Hepatocyte (in vitro differentiated cells): ENCODE data around the gene PLA2G2A. TPM values are rescaled to one million over a fixed set of nuclear protein-coding genes. Genes with fewer than 3 reads are reported as not detected.

Experiments used
- DNase-seq: peaks from one replicate; pipeline ENCODE4 v3.0.0-alpha.2; 2016; ENCODE audit warnings: low spot score
- H2AFZ ChIP-seq: fragments of 200-600 bp; sonication (generic); 2 replicates; pipeline ENCODE4 v1.6.0; 2016; ENCODE audit warnings: antibody characterized with exemption, mild to moderate bottlenecking
- H3K27ac ChIP-seq: fragments of 200-600 bp; sonication (generic); 2 replicates; pipeline ENCODE4 v1.5.1; 2016; ENCODE audit warnings: mild to moderate bottlenecking
- H3K27me3 ChIP-seq: fragments of 200-600 bp; sonication (generic); 2 replicates; pipeline ENCODE4 v1.6.1; 2016
- H3K36me3 ChIP-seq: fragments of 200-600 bp; sonication (generic); replicated peaks from 2 replicates; pipeline ENCODE4 v1.5.1; 2016; ENCODE audit warnings: low read depth; ENCODE audit not compliant: insufficient read depth
- H3K4me1 ChIP-seq: fragments of 200-600 bp; sonication (generic); 2 replicates; pipeline ENCODE4 v1.5.1; 2016; ENCODE audit warnings: mild to moderate bottlenecking, moderate library complexity; ENCODE audit not compliant: insufficient read depth
- H3K4me2 ChIP-seq: fragments of 200-600 bp; sonication (generic); 2 replicates; pipeline ENCODE4 v1.6.0; 2016
- H3K4me3 ChIP-seq: fragments of 200-600 bp; sonication (generic); 2 replicates; pipeline ENCODE4 v1.5.1; 2016; ENCODE audit warnings: mild to moderate bottlenecking
- H3K79me2 ChIP-seq: fragments of 200-600 bp; sonication (generic); 2 replicates; pipeline ENCODE4 v1.6.0; 2017; ENCODE audit warnings: mild to moderate bottlenecking
- H3K9me2 ChIP-seq: fragments of 200-600 bp; sonication (generic); replicated peaks from 2 replicates; pipeline ENCODE4 v1.6.0; 2017; ENCODE audit warnings: mild to moderate bottlenecking; ENCODE audit not compliant: insufficient read depth
- H3K9me3 ChIP-seq: fragments of 200-600 bp; sonication (generic); 2 replicates; pipeline ENCODE4 v1.5.1; 2016; ENCODE audit warnings: low read depth, mild to moderate bottlenecking
- H4K20me1 ChIP-seq: fragments of 200-600 bp; sonication (generic); 2 replicates; pipeline ENCODE4 v1.6.0; 2016; ENCODE audit warnings: mild to moderate bottlenecking; ENCODE audit not compliant: insufficient read depth, poor library complexity, severe bottlenecking
- EZH2 ChIP-seq: fragments of 200-600 bp; sonication (generic); IDR thresholded peaks from 2 replicates; pipeline ENCODE4 v1.6.1; 2016; ENCODE audit warnings: antibody characterized with exemption, mild to moderate bottlenecking, borderline replicate concordance
- EZH2phosphoT487 ChIP-seq: fragments of 200-600 bp; sonication (generic); IDR thresholded peaks from one replicate; pipeline ENCODE4 v1.6.1; 2018; ENCODE audit warnings: antibody characterized with exemption, mild to moderate bottlenecking, low read depth, moderate library complexity; ENCODE audit not compliant: unreplicated experiment, severe bottlenecking
- WGBS: methylation state at CpG from one replicate; pipeline ENCODE4 v1.1.6; 2016; ENCODE audit warnings: low lambda C conversion rate; ENCODE audit errors: missing lambda C conversion rate; 5-methylcytosine and 5-hydroxymethylcytosine counted together
- polyA plus RNA-seq: library from polyadenylated mRNA; unstranded; fragments of >200 nt; fragmentation: Nextera tagmentation; extraction: Ambion mirVana; gene quantifications from 2 replicates; pipeline ENCODE4 v1.2.1, GENCODE V29; 2016
- total RNA-seq: library from RNA; depleted of rRNA; stranded (reverse); fragments of >200 nt; gene quantifications from 2 replicates; pipeline ENCODE4 v1.2.3, GENCODE V29; 2014
- TF ChIP-seq, protein P1 (sequence below): fragments of 200-600 bp; sonication (generic); IDR thresholded peaks from 2 replicates; pipeline ENCODE4 v1.5.1; 2016; ENCODE audit warnings: antibody characterized with exemption, mild to moderate bottlenecking; ENCODE audit not compliant: poor library complexity

PLA2G2A gene
- total and polyA plus RNA-seq, 2 experiments from 2014 or later = 170 to 1,328 TPM

DNA sequence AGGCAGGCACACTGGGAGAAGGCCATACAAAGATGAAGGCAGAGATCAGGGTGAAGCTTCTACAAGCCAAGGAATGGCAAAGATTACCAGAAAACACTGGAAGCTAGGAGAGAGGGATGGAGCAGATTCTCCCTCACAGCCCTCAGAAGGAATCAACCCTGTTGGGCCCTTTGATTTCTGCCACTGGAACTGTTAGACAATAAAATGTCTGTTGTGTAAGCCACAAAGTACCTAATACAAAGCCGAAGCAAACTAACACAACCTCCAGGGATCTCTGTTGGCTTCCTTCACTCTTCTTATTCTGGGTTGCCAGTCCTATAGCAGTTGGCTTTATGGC lies 1.7 kb upstream of the PLA2G2A start:
- H3K4me1 ChIP-seq = peaks cover 36% of the 10 kb centered on the region
- H3K9me3 ChIP-seq = no peaks in the 10 kb centered on the region
- H3K4me2 ChIP-seq = peak overlapping the region; percentile 51
- TF ChIP-seq EZH2 (no peak), EZH2phosphoT487 (no peak)
- TF ChIP-seq, protein P1, sequence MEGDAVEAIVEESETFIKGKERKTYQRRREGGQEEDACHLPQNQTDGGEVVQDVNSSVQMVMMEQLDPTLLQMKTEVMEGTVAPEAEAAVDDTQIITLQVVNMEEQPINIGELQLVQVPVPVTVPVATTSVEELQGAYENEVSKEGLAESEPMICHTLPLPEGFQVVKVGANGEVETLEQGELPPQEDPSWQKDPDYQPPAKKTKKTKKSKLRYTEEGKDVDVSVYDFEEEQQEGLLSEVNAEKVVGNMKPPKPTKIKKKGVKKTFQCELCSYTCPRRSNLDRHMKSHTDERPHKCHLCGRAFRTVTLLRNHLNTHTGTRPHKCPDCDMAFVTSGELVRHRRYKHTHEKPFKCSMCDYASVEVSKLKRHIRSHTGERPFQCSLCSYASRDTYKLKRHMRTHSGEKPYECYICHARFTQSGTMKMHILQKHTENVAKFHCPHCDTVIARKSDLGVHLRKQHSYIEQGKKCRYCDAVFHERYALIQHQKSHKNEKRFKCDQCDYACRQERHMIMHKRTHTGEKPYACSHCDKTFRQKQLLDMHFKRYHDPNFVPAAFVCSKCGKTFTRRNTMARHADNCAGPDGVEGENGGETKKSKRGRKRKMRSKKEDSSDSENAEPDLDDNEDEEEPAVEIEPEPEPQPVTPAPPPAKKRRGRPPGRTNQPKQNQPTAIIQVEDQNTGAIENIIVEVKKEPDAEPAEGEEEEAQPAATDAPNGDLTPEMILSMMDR = no peak
- no peak overlapping the region for H2AFZ ChIP-seq
- no peaks in the 10 kb centered on the region for H3K27me3 ChIP-seq
- peaks cover 14% of the 10 kb centered on the region for H3K79me2 ChIP-seq
- no peaks in the 10 kb centered on the region for H3K36me3 ChIP-seq
- H3K9me2 ChIP-seq = no peaks in the 10 kb centered on the region
- H4K20me1 ChIP-seq = no peaks in the 10 kb centered on the region
- no peak overlapping the region for H3K4me3 ChIP-seq
- 65% methylated on average over 1 of the region's 1 CpG for whole genome bisulfite sequencing
- no peak for DNase-seq
- H3K27ac ChIP-seq = peak overlapping the region; percentile 94

DNA sequence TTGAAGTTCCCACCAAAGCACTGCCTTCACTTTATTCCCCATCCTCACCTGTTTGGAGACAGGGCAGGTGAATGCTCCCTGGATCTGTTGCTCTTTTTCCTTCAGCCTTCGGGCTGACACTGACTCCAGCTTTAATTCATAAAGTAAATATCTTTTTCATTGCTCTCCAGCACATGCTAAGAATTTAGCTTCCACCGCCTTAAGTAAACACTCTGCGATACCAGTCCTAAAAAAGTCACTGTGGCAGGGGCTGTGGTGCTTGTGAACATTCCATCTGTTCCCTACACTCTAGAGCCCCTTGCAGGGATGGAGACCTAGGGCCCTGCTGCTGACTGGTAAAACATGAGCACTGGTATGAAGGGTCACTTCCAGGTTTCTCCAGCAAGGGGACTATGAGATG lies 896 bp upstream of the PLA2G2A start:
- Histone ChIP-seq H3K27ac (peak overlapping the region; percentile 94), H2AFZ (no peak overlapping the region), H3K27me3 (no peaks in the 10 kb centered on the region), H4K20me1 (no peaks in the 10 kb centered on the region), H3K36me3 (no peaks in the 10 kb centered on the region), H3K79me2 (peaks cover 14% of the 10 kb centered on the region), H3K9me3 (no peaks in the 10 kb centered on the region), H3K4me2 (peak overlapping the region; percentile 51), H3K9me2 (no peaks in the 10 kb centered on the region), H3K4me1 (peaks cover 36% of the 10 kb centered on the region), H3K4me3 (no peak overlapping the region)
- WGBS = 32% methylated on average over 3 of the region's 3 CpGs
- DNase-seq = no peak
- no peak for TF ChIP-seq EZH2
- no peak for TF ChIP-seq EZH2phosphoT487
- TF ChIP-seq, protein P1 = no peak

DNA sequence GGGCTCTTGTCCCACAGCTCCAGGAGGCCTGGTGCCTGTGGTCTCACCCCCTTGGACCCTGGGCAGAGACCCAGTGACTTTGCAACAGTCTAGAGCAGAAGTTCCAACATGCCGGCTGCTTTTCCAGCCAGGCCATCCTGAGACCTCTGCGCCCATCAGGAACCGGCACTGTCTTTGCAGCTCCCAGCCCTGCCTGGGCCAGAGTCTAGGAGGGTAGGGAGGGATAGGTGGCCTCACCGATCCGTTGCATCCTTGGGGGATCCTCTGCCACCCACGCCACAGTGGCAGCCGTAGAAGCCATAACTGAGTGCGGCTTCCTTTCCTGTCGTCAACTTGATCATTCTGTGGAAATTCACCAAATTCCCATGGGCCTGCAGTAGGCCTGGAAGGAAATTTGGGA lies 1.3 kb downstream of the PLA2G2A start:
- Histone ChIP-seq H3K27ac (peak overlapping the region; percentile 94), H2AFZ (no peak overlapping the region), H3K4me3 (no peak overlapping the region), H3K79me2 (peaks cover 14% of the 10 kb centered on the region), H3K4me1 (peaks cover 41% of the 10 kb centered on the region), H3K27me3 (no peaks in the 10 kb centered on the region), H4K20me1 (no peaks in the 10 kb centered on the region), H3K9me3 (no peaks in the 10 kb centered on the region), H3K36me3 (no peaks in the 10 kb centered on the region), H3K9me2 (no peaks in the 10 kb centered on the region), H3K4me2 (peak overlapping the region; percentile 51)
- no peak for DNase-seq
- TF ChIP-seq, protein P1 = no peak
- TF ChIP-seq EZH2 (no peak), EZH2phosphoT487 (no peak)
- 96% methylated on average over 9 of the region's 9 CpGs for WGBS
